Activated CD4-positive, CD25-positive, alpha-beta regulatory T cell treated with anti-CD3 and anti-CD28 coated beads, Interleukin-2, amount 50 U/mL, for 24 hours (primary cell): ENCODE measurements around the gene NDUFS7.
"Not testable (repeated sequence)": the region's sequence is repeated elsewhere in the genome, so short reads cannot be mapped to it uniquely, and the experiment has no call there.

Experiments
- ATAC-seq, 2 donors: fragments of 150-1000 bp; cut with Tn5 transposase; one replicate each; pipeline ENCODE4 v1.10.0; 2021; ENCODE audit warnings: mild to moderate bottlenecking in 1 of 2, moderate library complexity in 1 of 2

The NDUFS7 gene

DNA sequence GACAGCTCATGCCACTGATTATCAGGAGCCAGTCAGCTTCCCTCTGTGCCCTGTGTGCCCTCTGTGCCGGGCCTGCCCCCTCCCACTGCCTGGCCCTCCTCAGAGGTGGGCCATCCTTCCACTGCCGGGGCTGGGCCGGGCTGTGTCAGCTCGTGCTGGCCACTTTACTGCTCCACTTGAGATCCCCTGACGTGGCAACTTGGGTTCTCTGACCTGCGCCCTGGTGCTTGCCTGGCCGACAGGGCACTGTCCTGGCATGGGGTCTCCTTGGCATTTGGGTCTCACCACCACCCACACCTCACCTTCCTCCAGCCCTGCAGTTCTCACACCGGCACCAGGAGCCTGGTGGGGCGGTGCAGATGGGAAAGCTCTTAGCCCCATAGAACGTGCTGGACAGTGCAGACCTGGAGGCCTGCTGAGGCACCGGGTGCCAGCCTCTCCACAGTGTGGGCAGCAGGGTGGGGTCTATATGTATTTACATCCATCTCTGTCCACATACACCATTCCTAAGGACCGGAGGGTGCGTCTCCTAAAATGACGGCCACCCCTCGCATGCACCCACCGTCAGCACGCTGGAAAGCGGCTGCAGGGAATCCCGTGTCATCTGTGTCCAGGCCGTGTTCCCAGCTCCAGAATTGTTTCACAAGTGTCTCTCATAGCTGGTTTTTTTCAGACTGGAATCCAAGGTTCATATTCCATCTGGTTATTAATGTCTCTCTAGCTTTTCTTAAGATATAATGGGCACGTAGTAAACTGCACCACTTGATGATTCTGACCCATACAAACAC, 35.4 kb downstream of the NDUFS7 start:
- ATAC-seq: no peak

DNA sequence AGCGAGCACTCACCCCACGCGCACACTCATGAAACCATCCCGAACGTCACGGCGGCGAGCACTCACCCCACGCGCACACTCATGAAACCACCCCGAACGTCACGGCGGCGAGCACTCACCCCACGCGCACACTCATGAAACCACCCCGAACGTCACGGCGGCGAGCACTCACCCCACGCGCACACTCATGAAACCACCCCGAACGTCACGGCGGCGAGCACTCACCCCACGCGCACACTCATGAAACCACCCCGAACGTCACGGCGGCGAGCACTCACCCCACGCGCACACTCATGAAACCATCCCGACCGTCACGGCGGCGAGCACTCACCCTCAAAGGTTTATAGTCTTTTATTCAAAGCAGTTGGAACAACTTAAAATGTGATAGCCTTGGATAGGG, 36.4 kb downstream of the NDUFS7 start:
- not testable (repeated sequence) for ATAC-seq

DNA sequence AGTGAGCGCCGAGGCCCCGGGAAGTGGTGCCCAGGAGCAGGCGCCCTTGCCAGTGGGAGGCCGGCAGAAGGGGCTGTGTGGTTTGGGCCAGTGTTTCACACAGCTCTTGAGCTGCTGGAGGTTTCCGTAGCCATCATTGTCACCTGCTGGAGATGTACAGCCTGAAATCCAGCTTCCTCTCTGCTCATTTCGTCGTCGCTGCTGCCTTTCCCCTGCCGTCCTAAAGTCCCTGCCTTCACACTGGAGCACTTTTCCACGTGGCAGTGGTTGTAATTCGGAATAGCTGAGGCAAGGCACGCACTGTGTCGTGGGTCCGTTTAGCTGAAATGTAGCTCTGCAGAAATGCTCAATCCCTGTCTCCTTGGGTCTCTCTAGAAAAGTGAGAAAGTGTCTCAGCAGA, 36.9 kb downstream of the NDUFS7 start:
- no peak for ATAC-seq

DNA sequence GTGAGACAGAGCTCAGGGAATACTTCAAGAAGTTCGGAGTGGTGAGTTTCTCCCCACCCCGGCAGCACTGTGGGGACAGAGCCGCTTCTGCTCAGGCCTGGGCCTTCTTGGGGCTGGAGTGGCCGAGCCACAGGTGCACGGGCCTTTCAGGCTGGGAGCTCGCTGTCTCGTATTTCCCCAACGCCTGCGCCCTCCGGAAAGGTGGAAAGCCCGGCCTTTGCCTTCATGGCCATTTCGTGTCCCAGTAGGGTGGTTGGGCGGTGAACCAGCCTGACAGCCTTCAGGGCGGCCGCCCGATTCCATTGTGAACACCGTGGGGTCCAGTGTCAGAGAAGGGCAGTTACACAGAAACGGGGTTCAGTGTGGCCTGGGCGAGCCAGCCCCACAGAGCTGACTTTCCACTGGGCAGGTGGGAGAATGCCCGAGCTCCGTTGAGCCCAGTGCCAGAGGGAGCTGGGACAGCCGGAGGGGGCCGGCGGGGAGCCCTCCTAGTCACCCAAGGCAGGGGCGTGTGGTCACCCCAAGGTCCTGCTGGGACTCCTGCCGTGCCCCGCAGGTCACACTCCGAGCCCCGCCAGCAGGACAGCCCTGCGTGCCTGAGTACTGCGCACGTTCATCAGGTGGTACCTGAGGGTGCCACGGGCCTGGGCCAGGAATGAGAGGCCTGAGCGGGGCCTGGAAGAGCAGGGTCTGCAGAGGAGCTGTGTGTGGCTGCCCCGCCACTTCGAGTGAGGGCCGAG, 37.7 kb downstream of the NDUFS7 start:
- no peak for ATAC-seq

DNA sequence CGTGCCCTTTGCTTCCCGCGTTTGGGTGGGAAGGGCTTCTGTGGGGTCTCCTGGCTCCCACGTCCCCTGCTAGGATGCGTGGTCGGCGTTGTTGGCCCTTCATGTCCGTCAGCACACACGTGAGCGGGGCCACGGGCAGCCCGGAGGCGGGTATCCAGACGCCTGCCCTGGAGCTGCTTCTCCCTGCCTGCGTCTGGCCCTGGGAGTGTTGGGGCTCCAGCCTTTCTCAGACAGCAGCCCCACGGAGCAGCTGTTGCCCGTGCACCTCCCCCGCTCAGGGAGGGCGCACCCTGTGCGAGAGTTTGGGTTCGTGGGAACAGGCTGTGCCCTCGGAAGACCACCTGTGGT, 38.2 kb downstream of the NDUFS7 start:
- no peak for ATAC-seq

DNA sequence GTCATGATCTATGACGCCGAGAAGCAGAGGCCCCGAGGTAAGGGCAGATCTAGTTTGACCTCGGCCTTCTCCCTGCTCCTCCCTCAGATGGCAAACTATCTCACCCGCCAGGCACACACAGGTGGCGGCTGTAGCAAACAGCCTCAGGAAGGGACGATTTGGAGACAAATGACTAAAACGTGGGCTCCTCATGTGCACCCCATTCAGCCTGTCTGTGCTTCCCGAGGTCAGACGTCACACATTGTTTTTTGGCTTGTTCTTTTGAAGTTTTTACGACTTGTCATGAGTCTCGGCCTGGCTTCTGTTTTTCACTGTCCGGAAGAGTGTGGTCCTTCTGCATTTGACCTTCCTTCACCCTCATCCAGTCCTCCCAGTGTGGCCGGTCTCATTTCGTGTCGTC, 38.7 kb downstream of the NDUFS7 start:
- no peak for ATAC-seq

DNA sequence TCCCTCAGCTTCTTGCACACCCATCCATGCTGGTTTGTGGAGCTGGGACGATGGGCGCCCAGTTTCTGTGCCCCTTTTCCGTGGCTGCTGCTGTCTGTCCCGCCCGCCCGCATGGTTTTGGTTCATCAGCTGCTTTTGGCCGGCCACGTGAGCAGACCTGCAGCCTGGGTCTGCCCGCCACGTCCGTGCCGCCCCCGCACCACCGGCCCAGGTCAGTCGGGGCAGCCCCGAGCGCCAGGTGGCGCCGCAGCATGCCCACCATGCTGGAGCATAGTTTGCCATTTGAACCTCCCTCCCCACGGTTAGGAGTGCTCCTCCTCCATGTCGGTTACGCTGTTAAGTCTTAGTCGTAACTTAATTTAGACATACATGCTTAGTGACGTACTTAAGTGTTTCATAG, 39.2 kb downstream of the NDUFS7 start:
- no peak for ATAC-seq

DNA sequence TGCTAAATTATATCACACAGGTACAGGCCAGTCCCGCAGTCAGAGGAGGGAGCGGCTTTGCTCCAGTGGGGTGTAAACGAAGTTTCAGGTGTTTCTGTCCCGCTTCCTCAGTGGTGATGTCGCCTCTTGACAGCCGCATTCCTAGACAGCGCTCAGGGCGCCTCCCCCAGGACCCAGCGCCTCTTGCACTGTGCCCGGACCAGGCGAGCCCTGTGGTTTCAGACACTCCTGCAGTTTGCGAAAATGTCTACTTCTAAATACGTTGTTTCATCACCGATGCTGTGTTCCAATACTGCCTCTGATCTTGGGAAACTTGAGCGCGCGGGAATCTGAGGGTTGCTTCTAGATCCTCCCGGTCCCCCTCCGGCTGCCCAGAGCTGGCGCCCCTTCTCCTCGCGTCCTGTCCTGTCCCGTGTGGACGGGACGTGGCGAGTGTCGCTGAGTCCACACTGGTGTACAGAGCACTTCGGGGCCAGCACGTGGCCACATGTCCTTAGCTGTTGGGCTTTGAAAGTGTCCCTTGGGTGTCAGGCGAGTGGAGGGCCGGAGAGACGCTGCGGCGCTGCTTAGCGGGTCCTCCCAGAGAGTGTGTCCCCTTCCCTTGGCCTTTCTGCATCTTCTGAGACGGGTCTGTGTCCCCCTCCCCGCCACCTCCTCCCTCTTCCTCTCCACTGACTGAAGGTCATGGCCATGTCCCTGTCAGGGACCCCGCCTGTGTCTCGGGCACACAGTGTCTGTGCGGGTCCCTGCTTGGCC, 39.9 kb downstream of the NDUFS7 start:
- ATAC-seq: no peak

DNA sequence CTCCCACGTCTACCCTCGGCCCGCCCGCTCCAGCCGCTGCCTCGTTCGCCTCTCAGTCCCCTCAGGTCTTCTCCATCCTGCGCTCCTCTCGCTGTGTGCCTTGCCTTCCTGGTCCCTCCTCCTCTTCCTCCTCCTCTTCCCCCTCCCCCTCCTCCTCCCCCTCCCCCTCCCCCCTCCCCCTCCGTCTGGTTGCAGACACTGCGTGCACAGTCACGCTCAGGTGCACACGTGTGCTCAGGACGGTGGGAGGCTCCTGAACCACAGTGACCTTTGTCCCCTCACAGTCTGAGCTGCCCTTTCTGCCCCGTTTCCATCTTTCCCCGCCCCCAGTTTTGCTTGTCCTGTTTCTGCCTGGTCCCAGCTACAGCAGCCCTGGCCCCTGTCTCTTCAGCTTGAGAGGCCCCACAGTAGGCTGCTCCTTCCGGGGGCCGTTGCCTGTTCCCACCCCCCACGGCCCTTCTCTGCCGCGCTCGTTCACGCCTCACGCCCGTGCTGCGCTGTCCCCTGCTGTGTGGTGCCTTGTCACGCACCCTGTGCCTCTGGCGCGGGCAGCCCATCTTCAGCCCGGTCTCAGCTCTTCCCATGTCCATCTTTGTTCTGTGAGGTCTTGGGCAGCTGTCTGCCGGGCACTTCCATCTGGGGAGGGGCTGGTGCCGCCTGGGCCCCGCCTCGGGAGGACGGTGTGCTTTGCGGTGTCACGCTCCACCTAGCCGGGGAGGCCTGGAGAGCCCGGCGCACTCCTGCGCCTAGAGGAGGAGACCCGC, 40.7 kb downstream of the NDUFS7 start:
- no peak for ATAC-seq

DNA sequence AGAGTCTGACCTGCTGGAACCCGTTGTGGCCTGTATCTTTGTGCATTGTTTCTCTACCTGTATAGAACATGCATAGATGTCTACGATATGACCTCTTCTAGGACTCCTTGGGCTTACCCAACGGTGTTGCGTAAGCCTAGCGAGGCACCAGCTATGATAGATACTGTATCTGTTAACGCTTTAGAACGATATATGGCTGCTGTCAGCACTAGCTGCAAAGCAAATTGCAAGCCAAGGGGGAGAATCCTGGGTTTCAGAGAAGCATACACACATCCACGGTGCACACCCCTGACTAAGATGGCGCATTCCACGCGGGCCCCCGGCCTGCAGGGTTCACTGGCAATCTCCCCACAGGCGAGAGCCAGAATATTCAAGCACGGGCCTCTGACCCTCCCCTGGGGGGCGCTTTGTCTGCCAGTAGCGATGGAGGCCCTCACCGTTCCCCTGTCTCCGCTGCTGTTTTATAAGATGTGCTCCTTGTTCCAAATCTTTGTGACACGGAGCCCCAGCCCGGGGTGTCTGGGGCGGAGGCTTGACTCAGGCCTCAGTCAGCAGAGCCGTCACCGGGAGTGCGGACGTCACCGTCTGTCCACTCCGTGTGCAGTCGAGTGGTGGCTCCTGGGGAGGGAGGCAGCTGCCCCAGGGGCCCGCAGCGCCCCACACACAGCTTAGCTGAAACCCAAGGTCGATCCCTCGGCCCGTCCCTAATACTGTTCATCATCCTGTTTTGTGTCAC, 41.6 kb downstream of the NDUFS7 start:
- no peak for ATAC-seq

DNA sequence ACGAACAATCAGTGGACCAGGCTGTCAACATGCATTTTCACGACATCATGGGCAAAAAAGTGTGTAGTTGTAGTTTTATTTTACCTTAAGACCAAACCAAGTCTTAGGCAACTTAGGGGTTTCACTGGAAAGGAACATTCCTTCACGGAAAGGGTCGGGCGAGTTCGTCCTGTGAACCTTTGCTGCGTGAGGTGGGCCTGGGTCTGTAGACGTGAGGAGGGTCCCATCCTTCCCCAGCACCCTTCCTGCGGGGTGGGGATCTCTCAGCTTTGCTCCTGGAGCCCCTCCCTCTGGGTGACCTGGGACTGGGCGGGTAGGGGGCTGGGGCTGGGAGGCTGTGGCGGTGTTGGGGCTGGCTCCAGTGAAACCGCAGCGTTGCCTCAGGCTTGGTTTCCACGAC, 42.2 kb downstream of the NDUFS7 start:
- no peak for ATAC-seq

DNA sequence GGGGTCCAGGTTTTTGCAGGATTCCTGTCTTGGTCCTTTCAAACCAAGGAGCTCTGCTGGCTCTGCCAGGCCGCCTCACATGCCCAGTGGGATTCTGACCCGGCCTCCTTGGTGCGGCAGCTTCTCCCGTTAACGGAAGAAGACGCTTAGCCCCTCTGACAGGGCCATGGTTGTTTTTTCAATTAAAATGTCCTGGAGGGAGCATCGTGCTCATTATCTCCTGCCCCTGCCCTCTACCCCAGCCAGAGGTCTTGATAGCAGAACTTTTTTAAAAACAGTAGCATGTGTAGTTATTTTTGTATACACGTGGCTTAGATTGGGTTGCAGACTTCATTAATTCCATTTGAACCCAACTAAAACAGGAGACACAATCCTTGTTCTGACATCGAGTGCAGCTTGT, 43.0 kb downstream of the NDUFS7 start:
- no peak for ATAC-seq

DNA sequence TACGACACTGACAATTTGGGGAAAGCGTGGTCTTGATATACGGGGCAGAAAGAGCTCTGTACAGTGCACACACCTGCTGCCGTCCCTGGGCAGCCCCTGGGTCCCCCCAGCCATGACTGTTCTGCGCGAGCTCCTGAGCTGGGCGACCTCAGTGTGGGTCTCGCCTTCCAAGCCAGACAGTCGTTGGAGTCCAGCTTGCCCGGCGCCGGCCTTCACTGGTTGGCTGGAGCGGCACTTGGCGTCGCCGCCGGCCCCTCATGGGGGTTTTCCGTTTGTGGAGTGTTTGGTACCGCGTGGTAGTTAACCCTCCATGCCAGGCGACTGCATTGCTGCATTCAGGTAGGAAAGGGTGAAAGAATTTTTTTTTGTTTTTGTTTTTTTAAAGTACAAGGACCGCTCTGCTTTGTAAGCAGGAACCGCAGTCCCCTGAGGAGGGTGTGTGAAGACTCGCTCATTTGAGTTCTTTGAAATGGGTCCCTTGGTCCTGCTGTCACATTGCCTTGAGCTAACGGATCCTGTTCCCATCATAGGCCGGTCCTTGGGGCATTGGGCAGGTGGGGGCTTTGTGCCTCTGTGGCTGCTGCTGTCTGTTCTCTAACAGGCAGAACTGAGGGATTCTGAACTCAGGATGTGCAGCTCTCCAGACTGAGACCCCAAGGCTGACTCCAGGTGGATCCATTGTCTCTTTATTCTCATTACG, 43.7 kb downstream of the NDUFS7 start:
- ATAC-seq: no peak

DNA sequence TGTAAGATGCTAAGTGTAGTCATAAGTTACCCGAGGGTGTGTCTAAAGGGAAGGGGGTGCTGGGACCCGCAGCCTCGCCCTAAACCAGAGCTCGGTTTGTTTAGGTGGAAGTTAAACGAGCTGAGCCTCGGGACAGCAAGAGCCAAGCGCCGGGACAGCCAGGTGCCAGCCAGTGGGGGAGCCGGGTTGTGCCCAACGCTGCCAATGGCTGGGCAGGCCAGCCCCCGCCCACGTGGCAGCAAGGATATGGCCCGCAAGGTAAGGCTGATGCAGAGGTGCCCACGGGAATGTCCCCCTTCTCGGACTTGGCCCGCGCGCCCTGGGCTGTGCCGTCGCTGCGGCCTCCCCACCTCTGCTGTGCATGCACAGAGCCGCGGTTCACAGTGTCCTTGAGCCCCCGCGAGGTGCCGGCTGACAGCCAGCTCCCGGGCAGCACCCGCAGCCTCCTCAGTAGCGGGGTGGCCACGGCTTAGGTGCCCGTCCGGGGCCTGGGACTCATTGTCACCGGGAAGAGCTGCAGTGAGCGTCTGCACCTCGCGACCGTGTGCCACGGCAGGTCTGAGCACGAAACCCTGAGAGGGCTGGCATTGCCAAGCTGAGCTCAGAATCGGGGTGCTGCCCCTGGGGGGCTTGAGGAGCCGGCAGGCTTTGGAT, 45.2 kb downstream of the NDUFS7 start:
- ATAC-seq: no peak

DNA sequence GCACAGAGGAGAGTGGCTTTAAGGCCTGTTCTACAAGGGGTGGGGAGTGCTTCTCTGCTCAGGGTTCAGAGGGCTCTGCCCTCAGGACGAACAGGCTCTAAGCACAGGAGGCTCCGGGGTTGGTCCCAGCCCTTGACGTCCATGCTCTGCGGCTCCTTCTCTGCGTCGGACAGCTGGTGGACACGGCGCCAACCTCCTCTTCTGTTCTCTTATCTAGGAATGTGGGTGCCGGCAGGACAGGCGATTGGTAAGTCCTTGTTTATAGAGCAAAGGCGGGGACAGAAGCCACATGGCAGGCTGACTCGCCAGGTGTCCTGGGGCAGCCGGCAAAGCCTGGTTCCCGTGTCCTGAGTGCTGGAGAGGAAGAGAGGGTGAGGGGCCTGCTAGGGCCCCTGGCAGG, 46.0 kb downstream of the NDUFS7 start:
- ATAC-seq: no peak

DNA sequence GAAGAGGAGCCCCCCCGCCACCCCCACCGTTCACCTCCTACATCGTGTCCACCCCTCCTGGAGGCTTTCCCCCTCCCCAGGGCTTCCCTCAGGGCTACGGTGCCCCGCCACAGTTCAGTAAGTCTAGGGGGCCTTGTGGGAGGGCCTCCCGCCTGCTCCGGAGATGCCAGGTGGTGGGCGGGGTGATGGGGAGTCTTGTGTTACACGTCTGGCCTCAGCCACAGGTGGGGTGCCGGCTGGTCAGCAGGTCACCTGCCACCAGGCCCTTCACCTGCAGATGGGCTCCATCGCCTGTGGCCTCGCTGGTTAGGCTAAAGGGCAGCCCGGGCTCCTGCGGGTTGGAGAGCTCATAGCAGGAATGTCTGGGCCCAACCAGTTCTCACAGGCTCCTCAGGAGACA, 46.5 kb downstream of the NDUFS7 start:
- ATAC-seq: no peak

DNA sequence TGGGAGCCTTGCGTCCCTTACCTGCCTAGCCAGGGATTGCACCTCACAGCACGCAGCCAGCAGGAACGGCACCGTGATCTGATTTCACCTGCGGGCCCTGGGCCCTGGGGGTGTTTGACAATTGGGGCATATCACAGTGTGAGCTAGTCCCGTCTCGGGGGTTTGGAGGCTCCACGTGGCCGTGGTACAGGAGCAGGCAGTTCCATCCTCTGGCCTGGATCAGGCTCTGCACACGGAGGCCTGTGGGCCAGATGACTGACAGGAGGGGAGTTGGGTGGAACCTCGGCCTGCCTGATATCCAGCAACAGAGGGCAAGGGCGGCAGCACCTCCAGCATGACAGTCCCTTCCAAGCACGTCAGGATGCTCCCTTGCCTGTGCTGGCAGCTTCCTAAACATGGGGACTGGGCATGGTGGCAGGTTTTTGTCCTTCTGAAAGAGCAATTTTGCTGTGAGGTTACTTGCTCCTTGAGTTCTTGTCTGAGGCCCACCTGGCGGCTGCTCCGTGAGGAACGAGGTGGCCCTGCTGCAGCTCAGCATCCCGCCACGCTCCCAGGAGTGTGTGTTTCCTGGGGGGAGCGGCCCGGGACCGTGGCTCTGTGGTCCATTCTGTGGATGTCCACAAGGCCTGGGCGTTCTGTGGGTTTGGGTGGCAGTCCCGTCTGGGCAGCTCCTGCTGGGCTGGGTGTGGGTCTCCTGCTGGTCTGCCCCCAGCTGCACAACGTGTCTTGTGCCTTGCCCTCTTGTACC, 48.2 kb downstream of the NDUFS7 start:
- no peak for ATAC-seq

DNA sequence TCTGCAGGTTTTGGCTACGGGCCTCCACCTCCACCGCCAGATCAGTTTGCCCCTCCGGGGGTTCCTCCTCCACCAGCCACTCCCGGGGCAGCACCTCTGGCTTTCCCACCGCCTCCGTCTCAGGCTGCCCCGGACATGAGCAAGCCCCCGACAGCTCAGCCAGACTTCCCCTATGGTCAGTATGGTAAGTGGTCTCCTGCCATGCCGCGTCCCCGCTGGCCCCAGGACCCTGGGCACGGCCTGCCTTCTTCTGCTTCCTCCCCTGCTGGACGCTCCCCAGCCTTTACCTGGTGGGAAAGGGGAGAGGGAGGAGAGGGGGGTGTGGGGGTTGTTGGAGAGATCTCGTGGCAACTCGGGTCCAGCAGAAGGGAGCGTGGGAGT, 48.8 kb downstream of the NDUFS7 start:
- ATAC-seq: no peak

DNA sequence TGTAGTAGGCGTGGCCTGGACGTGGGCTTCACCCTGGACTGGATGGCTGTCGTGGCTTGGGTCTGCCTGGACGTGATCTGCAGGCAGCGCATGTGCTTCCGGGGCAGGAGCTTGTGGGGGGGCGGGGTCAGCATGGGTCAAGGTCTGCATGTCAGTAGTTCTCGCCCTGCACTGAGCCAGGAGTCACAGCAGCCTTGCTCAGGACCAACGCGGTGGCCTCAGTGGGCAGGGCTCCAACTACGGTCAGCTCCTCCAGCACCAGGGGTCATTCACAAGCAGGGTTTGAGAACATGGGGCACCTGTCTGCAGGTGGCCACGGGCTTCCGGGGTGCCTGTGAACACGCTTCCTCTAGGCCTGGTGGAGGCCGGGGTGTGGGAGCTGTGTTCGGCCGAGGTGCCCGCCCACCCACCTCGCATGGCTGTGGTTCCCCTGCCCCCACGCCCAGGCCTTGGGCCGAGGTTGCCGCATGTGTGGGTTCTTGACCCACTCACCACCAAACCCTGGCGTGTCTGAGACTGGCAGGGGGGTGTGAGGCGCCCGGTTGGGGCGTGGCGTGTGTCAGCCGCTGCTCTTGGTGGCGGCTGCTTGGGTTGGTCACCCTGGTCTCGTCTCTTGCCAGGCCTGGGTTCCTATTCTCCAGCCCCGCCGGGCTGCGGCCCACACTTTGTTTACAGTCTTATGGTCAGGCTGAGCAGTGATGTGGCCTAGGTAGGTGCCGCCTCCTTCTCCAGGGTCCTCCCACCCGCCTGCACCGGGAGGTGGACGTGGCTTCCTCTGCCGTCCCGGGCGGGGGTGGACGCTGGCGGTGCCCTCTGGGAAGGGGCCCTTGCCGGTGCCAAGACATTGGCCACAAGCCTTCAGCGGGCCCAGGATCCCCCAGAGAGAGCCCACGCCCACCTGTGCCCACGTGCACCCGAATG, 49.7 kb downstream of the NDUFS7 start:
- no peak for ATAC-seq
